IMR-90 (cell line): ENCODE measurements around the gene PPARD. TPM values are rescaled to one million over a fixed set of nuclear protein-coding genes. Genes with fewer than 3 reads are reported as not detected.

Source experiments
- ATAC-seq: fragments of 200-7000 bp; cut with Tn5 transposase; 2 replicates; pipeline ENCODE4 v1.9.1; 2020; ENCODE audit warnings: low read depth, mild to moderate bottlenecking, moderate library complexity
- BruUV-seq: library from RNA; stranded (reverse); fragments of 400-500 nt; replicated peaks from 2 replicates; lab custom pipeline; 2021; lab: Mats Ljungman, UMichigan
- CTCF ChIA-PET: fragments of 300-600 bp; formaldehyde crosslinking; extraction: SDS; loops from one replicate; lab custom pipeline; 2021; ENCODE audit warnings: antibody characterized with exemption; lab: Yijun Ruan, JAX
- POLR2A ChIA-PET: fragments of 300-600 bp; sonication (Branson Sonifier 250); formaldehyde crosslinking; loops from one replicate; lab custom pipeline; 2022; ENCODE audit warnings: antibody characterized with exemption; ENCODE audit not compliant: unreplicated experiment; lab: Charles Lee
- DNase-seq: peaks from one replicate; pipeline ENCODE4 v3.0.0; 2013
- H2AFZ ChIP-seq: replicated peaks from 2 replicates; pipeline ENCODE3; 2013; ENCODE audit warnings: low read length, mild to moderate bottlenecking; ENCODE audit not compliant: poor library complexity
- H2AK5ac ChIP-seq: 2 replicates; pipeline ENCODE4 v1.6.1; 2013; ENCODE audit warnings: low read depth, low read length, inconsistent platforms
- H2AK9ac ChIP-seq: replicated peaks from 2 replicates; pipeline ENCODE3; 2013; ENCODE audit warnings: mild to moderate bottlenecking, low read depth, low read length, moderate library complexity; ENCODE audit not compliant: poor library complexity
- H2BK120ac ChIP-seq: 2 replicates; pipeline ENCODE4 v1.6.1; 2013; ENCODE audit warnings: low read depth, low read length, inconsistent platforms
- H2BK15ac ChIP-seq: 3 replicates; pipeline ENCODE4 v1.6.1; 2013; ENCODE audit warnings: low read depth, low read length, inconsistent platforms
- H2BK20ac ChIP-seq: 2 replicates; pipeline ENCODE4 v1.6.1; 2013; ENCODE audit warnings: low read depth, mild to moderate bottlenecking, inconsistent platforms, low read length, moderate library complexity
- H2BK5ac ChIP-seq: 2 replicates; pipeline ENCODE4 v1.6.1; 2013; ENCODE audit warnings: mild to moderate bottlenecking, low read depth, low read length, inconsistent platforms; ENCODE audit not compliant: poor library complexity, severe bottlenecking
- H3K14ac ChIP-seq: replicated peaks from 2 replicates; pipeline ENCODE4 v1.6.1; 2013; ENCODE audit warnings: low read depth, low read length, inconsistent platforms
- H3K18ac ChIP-seq: 2 replicates; pipeline ENCODE4 v1.6.1; 2013; ENCODE audit warnings: low read depth, low read length, control low read depth
- H3K23ac ChIP-seq: 2 replicates; pipeline ENCODE4 v1.6.1; 2013; ENCODE audit warnings: low read depth, low read length, inconsistent platforms
- H3K27ac ChIP-seq: 2 replicates; pipeline ENCODE4 v1.5.1; 2013; ENCODE audit warnings: mild to moderate bottlenecking, control low read depth, low read length; ENCODE audit not compliant: insufficient read depth
- H3K27me3 ChIP-seq: 2 replicates; pipeline ENCODE4 v1.6.1; 2013; ENCODE audit warnings: low read length; ENCODE audit not compliant: control insufficient read depth, insufficient read depth
- H3K36me3 ChIP-seq: 2 replicates; pipeline ENCODE4 v1.6.1; 2013; ENCODE audit warnings: low read length, mixed read lengths; ENCODE audit not compliant: control insufficient read depth, insufficient read depth
- H3K4ac ChIP-seq: 2 replicates; pipeline ENCODE4 v1.6.1; 2013; ENCODE audit warnings: low read depth, low read length, inconsistent platforms
- H3K4me1 ChIP-seq: 2 replicates; pipeline ENCODE4 v1.6.1; 2013; ENCODE audit warnings: low read length, mixed read lengths; ENCODE audit not compliant: control insufficient read depth, insufficient read depth
- H3K4me2 ChIP-seq: 2 replicates; pipeline ENCODE4 v1.6.1; 2013; ENCODE audit warnings: low read depth, mild to moderate bottlenecking, control low read depth, low read length, moderate library complexity
- H3K4me3 ChIP-seq: 2 replicates; pipeline ENCODE4 v1.5.1; 2013; ENCODE audit warnings: low read depth, mild to moderate bottlenecking, control low read depth, low read length, moderate library complexity; ENCODE audit not compliant: insufficient read depth
- H3K56ac ChIP-seq: 2 replicates; pipeline ENCODE4 v1.6.1; 2013; ENCODE audit warnings: low read length, inconsistent platforms; ENCODE audit not compliant: insufficient read depth; ENCODE audit errors: extremely low read depth
- H3K79me1 ChIP-seq, 2 experiments: 2 replicates each; pipeline ENCODE4 v1.6.1; 2013; ENCODE audit warnings: low read length in 2 of 2, inconsistent platforms in 1 of 2, low read depth in 1 of 2
- H3K9ac ChIP-seq: 2 replicates; pipeline ENCODE4 v1.6.1; 2013; ENCODE audit warnings: low read depth, low read length, control low read depth
- H3K9me1 ChIP-seq: 2 replicates; pipeline ENCODE4 v1.6.1; 2013; ENCODE audit warnings: low read length, inconsistent platforms; ENCODE audit not compliant: insufficient read depth
- H3K9me3 ChIP-seq: 2 replicates; pipeline ENCODE4 v1.6.1; 2013; ENCODE audit warnings: low read length; ENCODE audit not compliant: control insufficient read depth, insufficient read depth
- H4K20me1 ChIP-seq: 2 replicates; pipeline ENCODE4 v1.6.1; 2013; ENCODE audit warnings: low read length, inconsistent platforms; ENCODE audit not compliant: insufficient read depth
- H4K5ac ChIP-seq: 2 replicates; pipeline ENCODE4 v1.6.1; 2013; ENCODE audit warnings: mild to moderate bottlenecking, low read depth, low read length, control low read depth
- H4K8ac ChIP-seq, 2 experiments: 2 replicates each; pipeline ENCODE4 v1.6.1; 2013; ENCODE audit warnings: low read depth in 2 of 2, low read length in 2 of 2, control low read depth in 1 of 2, inconsistent platforms in 1 of 2
- H4K91ac ChIP-seq: 2 replicates; pipeline ENCODE4 v1.6.1; 2013; ENCODE audit warnings: low read depth, low read length, inconsistent platforms; ENCODE audit not compliant: insufficient read depth
- BHLHE40 ChIP-seq: fragments of 150-350 bp; IDR thresholded peaks from 2 replicates; pipeline ENCODE4 v1.6.1; 2016; ENCODE audit warnings: mild to moderate bottlenecking, low read depth, low read length
- CEBPB ChIP-seq: IDR thresholded peaks from 2 replicates; pipeline ENCODE4 v1.6.1; 2012; ENCODE audit warnings: low read depth, low read length, improper control_type of control experiment
- ELK1 ChIP-seq: fragments of 150-350 bp; IDR thresholded peaks from 2 replicates; pipeline ENCODE4 v1.6.1; 2016; ENCODE audit warnings: low read depth, mild to moderate bottlenecking, low read length, moderate library complexity, borderline replicate concordance
- FOS ChIP-seq: fragments of 150-350 bp; IDR thresholded peaks from 2 replicates; pipeline ENCODE4 v1.6.1; 2016; ENCODE audit warnings: low read depth, low read length
- MAFK ChIP-seq: IDR thresholded peaks from 2 replicates; pipeline ENCODE4 v1.6.1; 2012; ENCODE audit warnings: low read depth, low read length, improper control_type of control experiment
- MAZ ChIP-seq: IDR thresholded peaks from 2 replicates; pipeline ENCODE4 v1.6.1; 2012; ENCODE audit warnings: low read depth, mild to moderate bottlenecking, low read length, improper control_type of control experiment, moderate library complexity, borderline replicate concordance
- MXI1 ChIP-seq: IDR thresholded peaks from 2 replicates; pipeline ENCODE4 v1.6.1; 2012; ENCODE audit warnings: low read depth, mild to moderate bottlenecking, low read length, moderate library complexity, borderline replicate concordance
- NFE2L2 ChIP-seq: fragments of 150-350 bp; IDR thresholded peaks from 2 replicates; pipeline ENCODE4 v1.6.1; 2016; ENCODE audit warnings: low read depth, mild to moderate bottlenecking, low read length
- POLR2A ChIP-seq: IDR thresholded peaks from 2 replicates; pipeline ENCODE4 v1.6.1; 2012; ENCODE audit warnings: mild to moderate bottlenecking, low read depth, low read length
- RAD21 ChIP-seq: IDR thresholded peaks from 2 replicates; pipeline ENCODE4 v1.6.1; 2012; ENCODE audit warnings: low read length, improper control_type of control experiment
- RFX5 ChIP-seq: IDR thresholded peaks from 2 replicates; pipeline ENCODE4 v1.8.0; 2012; ENCODE audit warnings: low read depth, mild to moderate bottlenecking, low read length, moderate library complexity
- SMC3 ChIP-seq: fragments of 150-350 bp; IDR thresholded peaks from 2 replicates; pipeline ENCODE4 v1.6.1; 2016; ENCODE audit warnings: low read depth, mild to moderate bottlenecking, antibody characterized with exemption, low read length, moderate library complexity
- WGBS, 2 experiments: methylation state at CpG; one replicate each; pipeline versions ENCODE4 v1.1.5 to v1.1.7; 2013; ENCODE audit warnings: missing lambda C conversion rate in 2 of 2; ENCODE audit not compliant: insufficient read length in 1 of 2; ENCODE audit errors: extremely low coverage in 2 of 2; 5-methylcytosine and 5-hydroxymethylcytosine counted together
- dilution Hi-C: fragments of 300-500 bp; cut with HindIII; formaldehyde crosslinking; loops from one replicate; pipeline ENCODE4 v1.14.3; 2018; ENCODE audit warnings: low sequenced_read_pairs; ENCODE audit not compliant: unreplicated experiment
- in situ Hi-C: fragments of 300-500 bp; cut with MboI; formaldehyde crosslinking; loops from 3 replicates; pipeline ENCODE4 v1.14.3; 2019; ENCODE audit warnings: low sequenced_read_pairs, inconsistent platforms, mixed read lengths
- intact Hi-C: fragments of 100-400 bp; cut with micrococcal nuclease; formaldehyde crosslinking; loops from 2 replicates; pipeline ENCODE4 v1.10.0; 2022
- polyA plus RNA-seq, 3 experiments: library from polyadenylated mRNA; depleted of rRNA; stranded (reverse); fragments of >200 nt; gene quantifications; 2 replicates each; pipeline ENCODE4 v1.2.3, GENCODE V29; 2012; ENCODE audit warnings: low replicate concordance in 1 of 3
- total RNA-seq: library from RNA; depleted of rRNA; stranded (reverse); fragments of >200 nt; gene quantifications from 2 replicates; pipeline ENCODE4 v1.2.3, GENCODE V29; 2012

PPARD gene
- total and polyA plus RNA-seq, 2 of the 4 experiments (the other 2 are of a cell fraction): 10.4 to 69.0 TPM

- WGBS, 2 experiments: 94% methylated on average over 3 of the region's 14 CpGs; no CpG with 5 or more reads in 1 of the 2 experiments
- peaks cover 3 to 42% of the 10 kb centered on the region in 2 experiments for H3K79me1 ChIP-seq
- H4K20me1 ChIP-seq: peaks cover 47% of the 10 kb centered on the region
- H3K4me2 ChIP-seq: no peak overlapping the region
- H3K36me3 ChIP-seq: peaks cover 63% of the 10 kb centered on the region
- no peak overlapping the region for H4K8ac ChIP-seq
- no peaks in the 10 kb centered on the region for H3K9me3 ChIP-seq
- no peak overlapping the region for H2BK15ac ChIP-seq
- H3K9me1 ChIP-seq: 0 out of 2 replicates have a peak, but pooled peaks cover 6% of the 10 kb centered on the region
- dilution Hi-C loops (no loop called here), intact Hi-C loops (no loop called here), in situ Hi-C loops (no loop called here)
- ATAC-seq (no peak), DNase-seq (no peak)
- no peak overlapping the region for H4K5ac ChIP-seq
- no peak overlapping the region for H3K14ac ChIP-seq
- no peak overlapping the region for H2BK20ac ChIP-seq
- TF ChIP-seq MXI1 (no peak), RAD21 (no peak), FOS (no peak), POLR2A (no peak), BHLHE40 (no peak), MAZ (no peak), NFE2L2 (no peak), ELK1 (no peak), MAFK (no peak), SMC3 (no peak), CEBPB (no peak), RFX5 (no peak)
- no peak overlapping the region for H2BK5ac ChIP-seq
- H3K27ac ChIP-seq: no peak overlapping the region
- H3K4me1 ChIP-seq: peaks cover 2% of the 10 kb centered on the region
- H2BK120ac ChIP-seq: no peak overlapping the region
- no peak overlapping the region for H3K56ac ChIP-seq
- no TSS peak for BruUV-seq
- no peak overlapping the region for H3K18ac ChIP-seq
- CTCF ChIA-PET: no interaction called here
- no peak overlapping the region for H3K4me3 ChIP-seq
- H3K27me3 ChIP-seq: no peaks in the 10 kb centered on the region
- H3K9ac ChIP-seq: no peak overlapping the region
- no peak overlapping the region for H2AK5ac ChIP-seq
- H4K91ac ChIP-seq: no peak overlapping the region
- no peak overlapping the region for H3K4ac ChIP-seq
- H2AK9ac ChIP-seq: no peak overlapping the region
- POLR2A ChIA-PET: no interaction called here
- no peak overlapping the region for H3K23ac ChIP-seq
- peak overlapping the region; percentile 23 for H2AFZ ChIP-seq
Measured at GRCh38 chr6:35476004-35476403, 133.6 kb downstream of the PPARD start.
